GM19455 (cell line): ENCODE results near the gene SMARCA4.
"Not testable (repeated sequence)": the region's sequence is repeated elsewhere in the genome, so short reads cannot be mapped to it uniquely, and the experiment has no call there.

Source experiments
- ATAC-seq: cut with Tn5 transposase; IDR thresholded peaks from one replicate; pipeline ENCODE4 v1.9.1; 2021; ENCODE audit not compliant: unreplicated experiment

The SMARCA4 gene

DNA sequence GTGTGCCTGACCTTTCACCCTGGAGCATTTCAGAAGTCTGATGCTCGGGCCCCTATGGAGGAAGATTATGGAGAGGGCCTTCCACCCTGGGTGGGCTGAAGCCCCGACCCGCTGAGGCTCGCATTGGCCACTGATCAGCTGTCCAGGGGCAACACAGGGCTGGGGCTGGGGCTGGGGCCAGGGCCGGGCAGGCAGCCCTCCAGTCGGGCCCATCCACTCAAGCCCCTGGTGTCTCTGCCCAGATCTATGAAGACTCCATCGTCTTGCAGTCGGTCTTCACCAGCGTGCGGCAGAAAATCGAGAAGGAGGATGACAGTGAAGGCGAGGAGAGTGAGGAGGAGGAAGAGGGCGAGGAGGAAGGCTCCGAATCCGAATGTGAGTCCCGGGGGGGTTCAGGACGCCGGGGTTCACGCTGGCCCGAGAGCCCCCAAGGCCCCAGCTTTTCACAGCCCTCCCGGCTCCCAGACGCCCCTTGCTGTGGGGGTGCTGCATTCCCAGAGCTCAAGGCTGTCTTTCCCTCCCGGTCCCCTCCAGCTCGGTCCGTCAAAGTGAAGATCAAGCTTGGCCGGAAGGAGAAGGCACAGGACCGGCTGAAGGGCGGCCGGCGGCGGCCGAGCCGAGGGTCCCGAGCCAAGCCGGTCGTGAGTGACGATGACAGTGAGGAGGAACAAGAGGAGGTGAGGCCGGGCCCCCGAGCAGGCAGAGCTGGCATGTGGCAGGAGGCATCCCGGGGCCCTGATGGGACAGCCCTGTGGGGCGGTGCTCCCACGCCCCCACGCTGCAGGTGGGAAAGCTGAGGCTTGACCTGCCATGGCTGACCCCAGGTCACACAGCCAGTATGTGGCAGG is 98.9 kb downstream of the SMARCA4 start:
- no peak for ATAC-seq

DNA sequence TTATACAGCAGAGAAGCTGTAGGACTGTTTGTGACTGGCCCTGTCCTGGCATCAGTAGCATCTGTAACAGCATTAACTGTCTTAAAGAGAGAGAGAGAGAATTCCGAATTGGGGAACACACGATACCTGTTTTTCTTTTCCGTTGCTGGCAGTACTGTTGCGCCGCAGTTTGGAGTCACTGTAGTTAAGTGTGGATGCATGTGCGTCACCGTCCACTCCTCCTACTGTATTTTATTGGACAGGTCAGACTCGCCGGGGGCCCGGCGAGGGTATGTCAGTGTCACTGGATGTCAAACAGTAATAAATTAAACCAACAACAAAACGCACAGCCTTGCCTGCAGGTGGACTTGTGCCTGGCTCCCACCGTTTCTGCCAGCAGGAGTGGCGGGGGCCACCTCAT is 101.1 kb downstream of the SMARCA4 start:
- ATAC-seq: no peak

DNA sequence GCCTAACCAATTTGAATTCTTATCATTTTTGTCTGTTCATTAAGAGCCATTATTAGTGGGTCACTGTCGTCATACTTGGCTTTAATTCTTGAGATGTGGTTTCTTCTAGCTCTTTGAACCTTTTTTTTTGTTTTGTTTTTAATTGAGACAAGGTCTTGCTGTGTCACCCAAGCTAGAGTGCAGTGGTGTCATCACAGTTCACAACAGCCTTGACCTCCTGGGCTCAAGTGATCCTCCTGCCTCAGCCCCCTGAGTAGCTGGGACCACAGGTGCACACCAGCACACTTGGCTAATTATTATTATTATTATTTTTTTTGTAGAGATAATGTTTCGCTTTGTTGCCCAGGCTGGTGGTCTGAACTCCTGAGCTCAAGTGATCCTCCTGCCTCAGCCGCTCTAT is 102.6 kb downstream of the SMARCA4 start:
- ATAC-seq: no peak

DNA sequence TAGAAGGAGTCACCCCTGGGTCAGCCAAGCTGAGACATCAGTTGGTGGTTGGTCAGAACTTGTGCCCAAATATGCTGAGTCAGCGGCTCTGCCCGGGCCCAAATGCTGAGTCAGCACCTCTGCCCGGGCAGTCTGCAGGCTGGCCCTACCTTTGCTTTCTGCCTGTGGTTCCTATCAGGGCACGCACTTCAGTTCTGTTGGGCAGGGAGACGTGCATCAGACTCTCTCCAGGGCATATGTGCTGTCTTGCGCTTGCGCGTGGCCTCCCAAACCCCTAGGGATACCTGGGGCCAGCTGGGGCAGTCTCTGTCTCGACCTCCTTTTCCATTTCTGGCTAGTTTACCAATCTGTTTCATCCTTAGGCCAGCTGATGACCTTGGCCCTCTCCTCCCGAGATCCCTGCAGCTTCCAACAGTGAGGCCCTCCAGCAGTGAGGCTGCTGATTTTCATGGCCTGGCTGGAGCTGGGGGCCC is 104.0 kb downstream of the SMARCA4 start:
- no peak for ATAC-seq

DNA sequence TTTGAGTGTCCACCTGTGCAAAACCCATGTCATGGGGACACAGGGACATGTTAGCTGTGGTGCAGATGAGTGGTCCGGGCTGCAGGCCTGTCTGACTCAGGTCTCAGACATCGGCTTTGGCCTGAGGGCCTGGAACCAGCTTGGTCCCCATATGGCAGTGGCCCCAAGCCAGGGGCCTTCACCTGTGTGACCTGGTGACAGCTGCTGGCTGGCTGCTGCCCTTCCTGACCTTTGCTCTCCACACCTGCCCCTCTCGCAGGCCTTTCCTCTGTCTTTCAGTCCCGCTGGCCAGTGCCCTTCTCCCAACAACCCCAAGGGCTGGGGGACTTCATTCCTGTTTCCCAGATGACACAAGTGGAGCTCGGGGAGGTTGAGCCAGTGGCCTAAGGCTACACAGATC is 105.5 kb downstream of the SMARCA4 start:
- ATAC-seq: no peak

DNA sequence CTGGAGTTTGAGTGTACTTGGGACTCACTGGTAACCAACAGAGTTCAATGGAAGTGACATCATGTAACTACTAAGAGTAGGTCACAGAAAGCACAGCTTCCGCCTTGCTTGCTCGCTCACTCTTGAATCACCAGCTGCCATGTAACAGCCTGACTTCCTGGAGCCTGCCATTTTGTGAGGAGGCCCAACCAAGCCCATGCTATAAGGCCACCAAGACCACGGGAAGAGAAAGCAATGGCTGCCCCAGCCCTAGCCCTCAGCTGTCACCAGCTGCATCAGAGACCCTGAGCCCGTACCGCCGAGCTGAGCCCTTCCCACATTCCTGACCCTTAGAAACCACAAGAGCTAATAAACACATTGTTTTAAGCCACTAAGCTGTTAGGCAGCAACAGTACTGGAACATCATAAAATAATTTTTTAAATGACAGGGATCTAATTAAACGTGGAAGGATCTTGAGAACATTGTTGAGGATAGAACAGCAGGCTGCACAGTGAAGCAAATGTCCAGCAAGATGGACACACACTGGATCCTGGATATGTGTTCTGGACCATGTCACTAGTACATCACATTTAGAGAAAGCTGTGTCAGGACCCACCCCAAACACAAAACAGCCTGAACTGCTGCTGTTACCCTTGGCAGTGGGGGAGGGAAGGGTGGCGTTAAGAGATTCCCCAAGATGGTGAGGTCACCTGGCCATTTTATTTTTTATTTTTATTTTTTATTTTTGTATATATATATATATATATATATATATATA is 106.7 kb downstream of the SMARCA4 start:
- ATAC-seq: no peak

DNA sequence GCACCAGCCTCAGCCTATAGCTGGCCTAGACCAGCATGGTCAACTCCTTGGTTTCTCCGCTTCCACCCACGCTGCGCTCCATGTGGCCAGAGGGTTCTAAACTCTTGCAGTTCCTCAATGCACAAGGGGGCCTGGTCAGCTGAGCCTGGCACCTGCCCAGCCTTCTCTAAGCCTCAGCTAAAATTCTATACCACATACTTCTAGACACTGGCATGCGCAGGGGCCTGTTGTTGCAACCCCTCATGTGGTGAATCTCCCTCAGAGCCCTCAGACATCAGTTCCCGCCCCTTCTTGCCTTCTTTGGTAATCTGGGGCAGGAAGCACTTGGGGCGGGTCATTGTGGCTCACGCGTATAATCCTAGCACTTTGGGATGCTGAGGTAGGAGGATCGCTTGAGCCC is 108.7 kb downstream of the SMARCA4 start:
- no peak for ATAC-seq

DNA sequence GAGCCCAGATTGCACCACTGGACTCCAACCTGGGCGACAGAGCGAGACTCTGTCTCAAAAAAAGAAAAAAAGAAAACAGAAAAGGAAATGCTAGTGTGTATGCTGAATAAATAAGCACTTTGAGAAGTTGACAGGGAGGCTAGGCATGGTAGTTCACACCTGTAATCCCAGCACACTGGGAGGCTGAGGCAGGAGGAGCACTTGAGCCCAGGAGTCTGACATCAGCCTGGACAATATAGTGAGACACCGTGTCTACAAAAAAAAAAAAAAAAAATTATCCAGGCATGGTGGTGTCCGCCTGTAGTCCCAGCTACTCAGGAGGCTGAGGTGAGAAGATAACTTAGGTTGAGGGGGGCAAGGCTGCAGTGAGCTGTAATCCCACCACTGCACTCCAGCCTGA is 109.3 kb downstream of the SMARCA4 start:
- no peak for ATAC-seq

DNA sequence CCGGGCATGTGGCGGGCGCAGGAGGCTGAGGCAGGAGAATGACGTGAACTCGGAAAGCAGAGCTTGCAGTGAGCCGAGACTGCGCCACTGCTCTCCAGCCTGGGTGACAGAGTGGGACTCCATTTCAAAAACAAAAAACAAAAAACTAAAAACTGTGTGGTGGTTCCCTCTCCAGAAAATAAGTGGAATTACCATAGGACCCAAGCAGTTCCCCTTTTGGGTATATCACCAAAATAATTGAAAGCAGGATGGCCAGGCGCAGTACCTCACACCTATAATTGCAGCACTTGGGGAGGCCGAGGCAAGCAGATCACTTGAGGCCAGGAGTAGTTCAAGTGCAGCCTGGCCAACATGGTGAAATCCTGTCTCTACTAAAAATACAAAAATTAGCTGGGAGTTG is 112.7 kb downstream of the SMARCA4 start:
- no peak for ATAC-seq

DNA sequence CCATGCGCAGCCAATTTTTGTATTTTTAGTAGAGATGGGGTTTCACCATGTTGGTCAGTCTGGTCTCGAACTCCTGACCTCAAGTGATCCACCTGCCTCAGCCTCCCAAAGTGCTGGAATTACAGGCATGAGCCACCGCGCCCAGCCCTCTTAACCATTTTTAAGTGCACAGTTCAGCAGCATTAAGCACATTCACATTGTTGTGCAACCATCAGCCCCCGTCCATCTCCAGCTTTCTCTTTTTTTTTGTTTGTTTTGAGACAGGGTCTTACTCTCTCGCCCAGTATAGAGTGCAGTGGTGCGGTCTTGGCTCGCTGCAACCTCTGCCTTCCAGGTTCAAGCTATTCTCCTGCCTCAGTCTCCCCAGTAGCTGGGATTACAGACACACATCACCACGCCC is 116.0 kb downstream of the SMARCA4 start:
- ATAC-seq: not testable (repeated sequence)

DNA sequence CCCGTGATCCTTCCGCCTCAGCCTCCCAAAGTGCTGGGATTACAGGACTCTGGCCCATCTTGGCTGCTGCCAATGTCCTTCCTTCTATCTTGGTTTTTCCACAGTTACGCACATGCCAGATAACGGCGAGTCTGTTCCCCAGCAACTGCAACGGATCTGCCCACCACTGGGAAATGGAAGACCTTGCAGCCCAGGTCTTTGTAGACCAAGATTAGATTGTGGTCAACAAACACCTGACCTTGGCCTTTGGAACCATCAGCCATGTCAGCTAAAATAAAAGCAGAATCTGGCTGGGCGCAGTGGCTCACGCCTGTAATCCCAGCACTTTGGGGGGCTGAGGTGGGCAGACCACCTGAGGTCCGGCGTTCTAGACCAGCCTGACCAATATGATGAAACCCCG is 118.1 kb downstream of the SMARCA4 start:
- no peak for ATAC-seq

DNA sequence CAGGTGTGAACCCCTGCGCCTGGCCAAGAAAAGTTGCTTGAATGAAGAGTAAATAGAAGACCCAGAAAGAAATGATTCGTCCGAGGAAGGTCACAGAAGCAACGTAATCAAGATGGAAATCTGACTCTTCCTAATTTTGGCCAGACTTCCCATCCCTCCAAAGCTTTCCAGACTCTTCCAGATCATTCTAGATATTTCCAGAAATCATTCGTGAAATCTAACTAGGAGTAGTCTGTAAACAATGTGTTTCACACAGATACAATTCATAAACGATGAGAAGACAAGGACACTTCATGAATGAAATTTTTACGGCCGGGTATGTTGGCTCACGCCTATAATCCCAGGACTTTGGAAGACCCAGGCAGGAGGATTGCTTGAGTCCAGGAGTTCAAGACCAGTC is 119.2 kb downstream of the SMARCA4 start:
- ATAC-seq: no peak

DNA sequence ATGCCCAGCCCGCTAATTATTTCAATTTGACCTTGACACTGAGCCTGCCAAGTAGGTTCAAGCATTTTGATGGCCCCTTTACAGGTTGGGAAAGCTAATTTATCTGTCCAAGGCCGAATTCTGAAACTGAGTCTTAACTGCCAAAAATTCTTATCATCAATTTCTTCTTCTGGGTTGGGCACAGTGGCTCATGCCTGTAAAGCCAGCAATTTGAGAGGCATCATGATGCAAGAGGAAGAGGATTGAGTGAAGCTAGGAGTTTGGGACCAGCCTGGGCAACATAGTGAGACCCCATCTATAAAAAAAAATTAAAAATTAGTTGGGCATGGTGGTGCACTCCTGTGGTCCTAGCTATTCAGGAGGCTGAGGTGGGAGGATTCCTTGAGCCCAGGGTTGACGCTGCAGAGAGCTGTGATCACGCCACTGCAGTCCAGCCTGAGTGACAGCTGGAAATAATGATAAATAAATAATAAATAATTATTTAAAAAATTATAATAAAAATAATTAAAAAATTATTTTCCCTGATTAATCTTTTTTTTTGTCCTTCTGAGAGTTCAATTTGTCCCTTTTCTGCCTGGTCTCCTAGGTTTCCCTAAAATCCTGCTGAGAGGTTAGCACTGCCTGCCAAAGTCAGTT is 127.2 kb downstream of the SMARCA4 start:
- no peak for ATAC-seq

DNA sequence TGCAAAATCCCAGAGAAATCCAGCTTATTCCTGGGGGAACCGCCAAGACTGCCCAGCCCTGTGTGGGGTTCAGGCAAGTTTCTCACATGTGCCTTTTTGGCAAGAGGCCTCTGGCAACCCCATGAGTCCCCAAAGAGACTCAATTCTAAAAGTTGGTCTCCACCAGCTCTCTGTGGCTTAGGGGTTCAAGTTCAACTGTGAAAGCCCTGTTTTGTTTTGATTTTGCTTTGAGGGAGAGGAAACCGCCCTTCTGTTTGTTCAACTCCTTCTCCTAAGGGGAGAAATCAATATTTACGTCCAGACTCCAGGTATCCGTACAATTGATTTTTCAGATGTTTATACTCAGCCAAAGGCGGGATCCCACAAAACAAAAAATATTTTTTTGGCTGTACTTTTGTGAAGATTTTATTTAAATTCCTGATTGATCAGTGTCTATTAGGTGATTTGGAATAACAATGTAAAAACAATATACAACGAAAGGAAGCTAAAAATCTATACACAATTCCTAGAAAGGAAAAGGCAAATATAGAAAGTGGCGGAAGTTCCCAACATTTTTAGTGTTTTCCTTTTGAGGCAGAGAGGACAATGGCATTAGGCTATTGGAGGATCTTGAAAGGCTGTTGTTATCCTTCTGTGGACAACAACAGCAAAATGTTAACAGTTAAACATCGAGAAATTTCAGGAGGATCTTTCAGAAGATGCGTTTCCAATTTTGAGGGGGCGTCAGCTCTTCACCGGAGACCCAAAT is 127.8 kb downstream of the SMARCA4 start:
- no peak for ATAC-seq

DNA sequence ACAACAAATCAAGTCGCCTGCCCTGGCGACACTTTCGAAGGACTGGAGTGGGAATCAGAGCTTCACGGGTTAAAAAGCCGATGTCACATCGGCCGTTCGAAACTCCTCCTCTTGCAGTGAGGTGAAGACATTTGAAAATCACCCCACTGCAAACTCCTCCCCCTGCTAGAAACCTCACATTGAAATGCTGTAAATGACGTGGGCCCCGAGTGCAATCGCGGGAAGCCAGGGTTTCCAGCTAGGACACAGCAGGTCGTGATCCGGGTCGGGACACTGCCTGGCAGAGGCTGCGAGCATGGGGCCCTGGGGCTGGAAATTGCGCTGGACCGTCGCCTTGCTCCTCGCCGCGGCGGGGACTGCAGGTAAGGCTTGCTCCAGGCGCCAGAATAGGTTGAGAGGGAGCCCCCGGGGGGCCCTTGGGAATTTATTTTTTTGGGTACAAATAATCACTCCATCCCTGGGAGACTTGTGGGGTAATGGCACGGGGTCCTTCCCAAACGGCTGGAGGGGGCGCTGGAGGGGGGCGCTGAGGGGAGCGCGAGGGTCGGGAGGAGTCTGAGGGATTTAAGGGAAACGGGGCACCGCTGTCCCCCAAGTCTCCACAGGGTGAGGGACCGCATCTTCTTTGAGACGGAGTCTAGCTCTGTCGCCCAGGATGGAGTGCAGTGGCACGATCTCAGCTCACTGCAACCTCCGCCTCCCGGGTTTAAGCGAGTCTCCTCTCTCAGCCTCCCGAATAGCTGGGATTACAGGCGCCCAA is 128.6 kb downstream of the SMARCA4 start, which contains the start of gene LDLR:
TSS of gene LDLR (plus strand) at position 210 of the 760 bp plus-strand sequence. CDS start at position 296, 86 bp downstream.
- peak; percentile 36 for ATAC-seq

DNA sequence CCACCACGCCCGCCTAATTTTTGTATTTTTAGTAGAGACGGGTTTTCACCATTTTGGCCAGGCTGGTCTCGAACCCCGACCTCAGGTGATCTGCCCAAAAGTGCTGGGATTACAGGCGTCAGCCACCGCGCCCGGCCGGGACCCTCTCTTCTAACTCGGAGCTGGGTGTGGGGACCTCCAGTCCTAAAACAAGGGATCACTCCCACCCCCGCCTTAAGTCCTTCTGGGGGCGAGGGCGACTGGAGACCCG is 129.1 kb downstream of the SMARCA4 start:
- peak; percentile 13 for ATAC-seq

DNA sequence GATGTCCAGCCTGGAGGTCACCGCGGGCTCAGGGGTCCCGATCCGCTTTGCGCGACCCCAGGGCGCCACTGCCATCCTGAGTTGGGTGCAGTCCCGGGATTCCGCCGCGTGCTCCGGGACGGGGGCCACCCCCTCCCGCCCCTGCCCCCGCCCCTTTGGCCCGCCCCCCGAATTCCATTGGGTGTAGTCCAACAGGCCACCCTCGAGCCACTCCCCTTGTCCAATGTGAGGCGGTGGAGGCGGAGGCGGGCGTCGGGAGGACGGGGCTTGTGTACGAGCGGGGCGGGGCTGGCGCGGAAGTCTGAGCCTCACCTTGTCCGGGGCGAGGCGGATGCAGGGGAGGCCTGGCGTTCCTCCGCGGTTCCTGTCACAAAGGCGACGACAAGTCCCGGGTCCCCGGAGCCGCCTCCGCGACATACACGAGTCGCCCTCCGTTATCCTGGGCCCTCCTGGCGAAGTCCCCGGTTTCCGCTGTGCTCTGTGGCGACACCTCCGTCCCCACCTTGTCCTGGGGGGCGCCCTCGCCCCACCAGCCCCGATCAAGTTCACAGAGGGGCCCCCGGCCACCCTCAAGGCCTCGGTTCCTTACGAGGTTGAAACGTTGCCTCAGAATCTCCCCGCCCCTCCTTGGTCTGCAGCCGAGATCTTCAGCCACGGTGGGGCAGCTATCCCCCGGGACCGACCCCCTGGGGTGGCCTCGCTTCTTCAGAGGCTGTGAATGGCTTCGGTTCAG is 129.6 kb downstream of the SMARCA4 start:
- peak; percentile 73 for ATAC-seq

DNA sequence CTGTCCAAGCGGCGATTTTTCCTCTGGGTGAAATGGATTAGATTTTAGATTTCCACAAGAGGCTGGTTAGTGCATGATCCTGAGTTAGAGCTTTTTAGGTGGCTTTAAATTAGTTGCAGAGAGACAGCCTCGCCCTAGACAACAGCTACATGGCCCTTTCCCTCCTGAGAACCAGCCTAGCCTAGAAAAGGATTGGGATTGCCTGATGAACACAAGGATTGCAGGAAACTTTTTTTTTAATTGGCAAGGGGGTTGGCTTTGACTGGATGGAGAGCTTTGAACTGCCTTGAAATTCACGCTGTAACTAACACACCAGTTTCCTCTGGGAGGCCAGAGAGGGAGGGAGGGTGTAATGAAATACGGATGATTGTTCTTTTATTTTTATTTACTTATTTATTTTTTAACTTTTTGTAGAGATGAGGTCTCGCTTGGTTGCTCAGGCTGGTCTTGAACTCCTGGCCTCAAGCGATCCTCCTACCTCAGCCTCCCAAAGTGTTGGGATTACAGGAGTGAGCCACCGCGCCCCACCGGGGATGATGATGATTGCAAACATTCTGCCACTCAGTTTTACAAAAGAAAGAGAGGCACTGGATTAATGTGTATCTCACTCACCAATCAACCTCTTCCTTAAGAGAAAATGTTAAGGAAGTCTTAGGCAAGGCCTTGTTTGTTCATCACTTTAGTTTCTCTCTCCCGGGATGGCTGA is 130.3 kb downstream of the SMARCA4 start:
- ATAC-seq: no peak

DNA sequence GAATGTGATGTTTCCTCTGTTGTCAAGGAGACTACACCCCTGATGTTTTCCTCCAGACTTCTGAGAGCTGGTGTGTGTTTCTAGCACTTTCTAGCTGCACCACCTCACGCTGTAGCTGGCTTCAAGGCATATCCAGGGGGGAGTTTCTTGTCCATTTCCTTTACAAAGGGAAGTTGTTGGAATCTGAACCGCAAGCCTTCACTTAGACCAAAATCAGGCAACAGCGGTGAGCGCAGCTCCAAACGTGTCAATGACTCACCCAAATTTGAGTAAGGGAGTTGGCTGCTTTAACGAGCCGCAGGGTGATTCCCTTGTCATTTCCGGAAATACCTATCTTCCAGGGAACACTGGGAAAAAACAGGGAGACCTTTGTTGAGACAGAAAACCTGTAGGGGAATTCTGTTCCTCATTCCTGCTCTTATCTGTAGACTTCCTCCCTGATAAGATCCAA is 130.9 kb downstream of the SMARCA4 start:
- ATAC-seq: no peak
